Posterior cingulate gyrus (tissue), 11 donors: ENCODE results near the gene CCDC112.
A peak's percentile ranks its signal among the peaks of the same experiment; 100 is the strongest.
"Not testable (repeated sequence)": the region's sequence is repeated elsewhere in the genome, so short reads cannot be mapped to it uniquely, and the experiment has no call there.

Source experiments
- DNase-seq, 10 donors: peaks; one replicate each; pipeline versions ENCODE4 v3.0.0 to v3.0.0-alpha.2; 2020 to 2021; ENCODE audit warnings: mixed read lengths in 3 of 10
- intact Hi-C: fragments of 100-400 bp; cut with DNase I; formaldehyde crosslinking; loops from one replicate; pipeline ENCODE4 v1.15.1; 2023

CCDC112 gene, protein sequence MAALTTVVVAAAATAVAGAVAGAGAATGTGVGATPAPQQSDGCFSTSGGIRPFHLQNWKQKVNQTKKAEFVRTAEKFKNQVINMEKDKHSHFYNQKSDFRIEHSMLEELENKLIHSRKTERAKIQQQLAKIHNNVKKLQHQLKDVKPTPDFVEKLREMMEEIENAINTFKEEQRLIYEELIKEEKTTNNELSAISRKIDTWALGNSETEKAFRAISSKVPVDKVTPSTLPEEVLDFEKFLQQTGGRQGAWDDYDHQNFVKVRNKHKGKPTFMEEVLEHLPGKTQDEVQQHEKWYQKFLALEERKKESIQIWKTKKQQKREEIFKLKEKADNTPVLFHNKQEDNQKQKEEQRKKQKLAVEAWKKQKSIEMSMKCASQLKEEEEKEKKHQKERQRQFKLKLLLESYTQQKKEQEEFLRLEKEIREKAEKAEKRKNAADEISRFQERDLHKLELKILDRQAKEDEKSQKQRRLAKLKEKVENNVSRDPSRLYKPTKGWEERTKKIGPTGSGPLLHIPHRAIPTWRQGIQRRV

GRCh38 chr5:115296124-115297022 is at the start of gene CCDC112:
TSS of gene CCDC112 (minus strand) at chr5:115296654. CDS start at chr5:115296543, 111 bp downstream.
- DNase-seq: peak; percentile 67 to 97 (median 82)
- intact Hi-C loops: no loop called here

DNA sequence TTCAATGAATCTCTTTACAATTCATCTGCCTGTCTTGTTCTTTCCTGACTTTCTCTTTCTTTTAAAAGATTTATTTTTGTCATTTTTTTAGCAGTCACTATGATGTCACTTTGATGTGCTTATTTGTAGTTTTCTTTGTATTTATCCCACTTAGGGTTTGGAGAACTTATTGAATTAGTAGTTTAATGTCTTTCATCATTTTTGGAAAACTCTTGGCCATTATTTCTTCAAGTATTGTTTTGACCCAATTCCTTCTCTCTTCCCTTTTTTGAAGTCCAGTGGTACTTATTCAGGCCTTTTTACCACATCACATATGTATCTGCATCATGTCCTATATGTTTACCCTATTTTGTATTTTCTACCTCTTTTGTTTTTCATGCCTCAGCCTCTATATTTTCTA is 48.9 kb upstream of the CCDC112 start:
- intact Hi-C loops: no loop called here

DNA sequence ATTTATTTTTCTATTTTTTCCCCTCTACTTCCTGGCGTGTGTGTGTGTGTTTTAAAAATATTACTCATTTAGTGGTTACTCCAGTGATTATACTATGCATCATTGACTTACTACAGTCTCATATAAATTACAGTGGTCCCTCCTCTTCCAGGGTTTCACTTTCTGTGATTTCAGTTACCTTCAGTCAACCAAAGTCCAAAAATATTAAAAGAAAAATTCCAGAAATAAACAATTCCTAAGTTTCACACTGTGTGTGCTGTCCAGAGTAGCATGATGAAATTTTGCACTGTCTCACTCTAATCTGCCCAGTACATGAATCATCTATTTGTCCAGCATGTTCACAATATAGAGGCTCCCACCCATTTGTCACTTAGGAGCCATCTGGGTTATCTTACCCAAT is 47.4 kb upstream of the CCDC112 start:
- no peak for DNase-seq
- intact Hi-C loops: no loop called here

More for the DNA sequence above, 48.9 kb upstream of the CCDC112 start:
- no peak for DNase-seq

DNA sequence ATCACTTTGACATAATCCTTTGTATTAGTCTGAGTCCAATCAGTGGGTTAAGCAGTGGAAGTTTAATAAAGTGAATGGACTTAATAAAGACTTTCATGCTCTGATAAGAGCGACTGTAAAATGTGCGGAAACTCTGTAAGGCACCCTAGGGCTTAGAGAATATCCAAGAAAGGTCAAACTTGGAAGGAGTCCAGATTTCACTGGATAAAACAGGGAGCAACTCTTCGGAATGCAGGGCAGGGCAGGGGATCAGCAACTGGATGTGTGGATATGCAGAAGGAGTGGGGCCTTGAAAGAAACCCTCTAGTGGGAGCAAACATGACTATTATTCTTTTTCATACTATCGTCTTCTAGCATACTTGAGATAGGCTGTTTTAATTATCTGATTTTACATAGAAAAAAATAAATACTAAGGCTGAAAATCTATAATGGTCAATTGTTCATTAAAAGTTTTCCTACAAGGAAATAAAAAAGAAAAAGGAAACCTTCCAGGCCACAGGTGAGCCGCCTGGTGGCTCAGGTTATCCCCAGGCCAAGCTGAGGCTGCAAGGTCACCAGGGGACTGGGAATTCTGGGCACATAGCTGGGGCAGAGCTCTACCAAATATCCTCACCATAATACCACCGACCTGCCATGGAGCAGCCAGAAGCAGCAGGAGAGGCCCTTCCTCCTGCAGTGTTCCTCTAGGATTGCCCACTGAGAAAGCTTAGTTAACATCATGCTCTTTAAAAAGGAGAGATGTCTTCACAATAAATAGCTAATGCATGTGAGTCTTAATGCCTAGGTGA is 46.3 kb upstream of the CCDC112 start:
- DNase-seq: no peak
- intact Hi-C loops: no loop called here

GRCh38 chr5:115341745-115342144 is 45.3 kb upstream of the CCDC112 start:
- DNase-seq: no peak
- intact Hi-C loops: no loop called here

DNA sequence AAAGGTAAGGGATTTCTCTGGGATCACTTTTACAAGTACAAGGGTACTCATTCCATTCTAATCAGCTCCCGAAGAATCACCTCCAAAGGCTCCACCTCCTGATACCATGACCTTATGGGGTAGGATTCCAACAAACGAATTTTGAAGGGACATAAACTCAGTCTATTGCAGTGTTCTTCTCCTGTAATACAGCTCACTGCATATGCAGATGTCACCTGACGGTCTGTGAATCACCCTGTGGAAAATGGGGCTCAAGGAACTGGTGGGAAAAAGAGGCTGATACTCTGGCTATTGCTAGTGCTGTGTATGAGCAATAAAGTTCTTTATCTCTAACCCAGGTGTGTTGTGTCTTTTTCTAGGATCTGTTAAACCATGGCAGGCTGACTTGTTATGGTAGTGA is 42.4 kb upstream of the CCDC112 start:
- DNase-seq: no peak
- intact Hi-C loops: no loop called here

DNA sequence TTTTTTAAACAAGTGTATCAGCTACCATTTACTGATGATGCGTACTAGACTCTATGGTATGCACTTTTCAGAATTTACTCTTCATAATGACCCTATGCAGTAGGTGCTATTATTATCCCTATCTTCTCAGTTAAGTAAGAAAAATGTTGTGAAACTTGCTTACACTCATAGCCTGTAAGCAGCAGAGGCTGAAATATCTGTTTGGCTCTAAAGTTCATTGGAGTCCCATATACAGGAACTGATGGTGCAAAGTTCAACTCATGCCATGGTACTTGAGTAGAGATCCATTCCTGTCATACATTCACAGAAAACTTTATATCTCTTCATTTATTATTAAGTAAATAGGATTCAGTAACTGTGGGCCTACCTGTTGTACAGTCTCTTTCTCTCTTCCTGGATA is 41.4 kb upstream of the CCDC112 start:
- intact Hi-C loops: no loop called here

DNA sequence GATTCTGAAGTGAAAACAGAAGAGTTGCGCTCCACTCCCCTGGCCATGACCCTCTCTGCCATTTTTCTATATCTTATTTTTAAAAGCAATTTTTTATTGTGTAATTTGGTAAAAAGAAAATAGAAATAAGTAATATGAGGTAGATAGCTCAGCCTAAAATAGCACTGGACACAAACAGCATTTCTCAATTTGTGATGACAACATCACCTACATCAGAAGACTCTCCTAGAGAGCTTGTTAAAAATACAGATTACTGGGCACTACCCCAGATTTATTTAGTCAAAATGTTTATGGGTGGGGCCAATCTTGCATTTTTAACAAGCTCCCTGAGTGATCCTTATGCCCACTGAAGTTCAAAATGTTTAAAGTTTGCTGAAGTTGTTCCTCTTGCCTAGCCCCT is 40.5 kb upstream of the CCDC112 start:
- no peak for DNase-seq
- intact Hi-C loops: no loop called here

More for the DNA sequence above, 41.4 kb upstream of the CCDC112 start:
- DNase-seq: no peak

GRCh38 chr5:115336201-115336720 is 39.8 kb upstream of the CCDC112 start:
- no peak for DNase-seq
- intact Hi-C loops: no loop called here

- intact Hi-C loops: no loop called here
- no peak for DNase-seq
Observed at GRCh38 chr5:115335301-115335700, 38.8 kb upstream of the CCDC112 start.

DNA sequence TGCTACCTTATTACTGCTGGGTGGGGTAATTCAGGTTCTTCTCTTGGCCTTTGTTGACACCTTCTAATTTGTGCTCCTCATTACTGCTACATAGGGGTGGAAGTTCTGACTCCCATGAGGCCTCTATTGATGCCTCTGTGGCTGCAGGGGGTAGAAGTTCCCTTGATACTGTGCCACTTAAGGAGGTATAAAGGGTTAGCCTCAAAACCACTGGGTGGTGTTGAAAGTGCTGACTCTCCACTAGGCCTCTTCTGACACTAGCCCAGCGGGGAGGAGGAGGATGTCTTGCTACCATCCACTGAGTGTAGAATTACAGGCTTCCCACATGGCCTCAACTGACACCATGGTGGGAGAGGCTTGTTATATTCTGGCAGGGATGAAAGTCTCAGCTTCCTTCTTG is 36.7 kb upstream of the CCDC112 start:
- intact Hi-C loops: no loop called here
- DNase-seq: no peak

DNA sequence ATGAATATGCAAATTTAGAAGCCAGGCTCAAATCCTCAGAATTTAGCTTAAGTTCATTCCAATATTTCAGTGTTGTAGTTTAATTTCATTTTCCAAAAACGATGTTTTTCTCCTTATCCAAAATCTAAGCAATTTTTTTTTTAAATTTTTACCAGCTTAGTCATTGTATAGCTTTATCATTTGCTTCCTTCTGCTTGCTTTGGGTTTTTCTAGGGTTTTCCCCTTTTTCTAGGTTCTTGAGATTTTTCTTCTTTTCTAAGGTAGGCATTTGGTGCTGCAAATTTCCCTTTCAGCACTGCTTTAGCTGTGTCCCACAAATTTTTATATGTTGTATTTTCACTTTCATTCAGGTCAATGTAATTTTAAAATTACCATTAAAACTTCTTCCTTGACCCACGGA is 34.4 kb upstream of the CCDC112 start:
- no peak for DNase-seq
- intact Hi-C loops: no loop called here

DNA sequence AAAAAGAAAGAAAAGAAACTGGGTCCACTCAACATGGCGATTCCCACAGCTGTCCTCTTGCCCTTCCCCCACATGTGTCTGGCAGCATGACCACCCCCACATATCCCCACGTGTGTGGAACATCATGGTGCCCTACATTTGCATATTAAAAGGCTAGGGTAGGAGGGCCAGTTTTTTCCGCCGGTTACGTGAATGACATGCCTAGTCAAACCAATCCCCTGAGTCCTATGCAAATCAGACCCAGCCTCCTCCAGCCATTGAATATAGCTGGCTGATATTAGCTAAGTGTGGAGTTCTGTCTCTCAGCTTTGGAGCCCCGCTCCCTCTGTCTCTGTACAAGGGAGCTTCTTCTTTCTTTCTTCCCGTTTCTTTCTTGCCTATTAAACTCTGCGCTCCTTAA is 33.0 kb upstream of the CCDC112 start:
- peak in 2 of 10 donors; percentile 10 to 83 for DNase-seq
- intact Hi-C loops: no loop called here

GRCh38 chr5:115328617-115329274 is 32.3 kb upstream of the CCDC112 start:
- peak in 4 of 10 donors; percentile 10 to 74 (median 40) for DNase-seq
- intact Hi-C loops: not testable (repeated sequence)

DNA sequence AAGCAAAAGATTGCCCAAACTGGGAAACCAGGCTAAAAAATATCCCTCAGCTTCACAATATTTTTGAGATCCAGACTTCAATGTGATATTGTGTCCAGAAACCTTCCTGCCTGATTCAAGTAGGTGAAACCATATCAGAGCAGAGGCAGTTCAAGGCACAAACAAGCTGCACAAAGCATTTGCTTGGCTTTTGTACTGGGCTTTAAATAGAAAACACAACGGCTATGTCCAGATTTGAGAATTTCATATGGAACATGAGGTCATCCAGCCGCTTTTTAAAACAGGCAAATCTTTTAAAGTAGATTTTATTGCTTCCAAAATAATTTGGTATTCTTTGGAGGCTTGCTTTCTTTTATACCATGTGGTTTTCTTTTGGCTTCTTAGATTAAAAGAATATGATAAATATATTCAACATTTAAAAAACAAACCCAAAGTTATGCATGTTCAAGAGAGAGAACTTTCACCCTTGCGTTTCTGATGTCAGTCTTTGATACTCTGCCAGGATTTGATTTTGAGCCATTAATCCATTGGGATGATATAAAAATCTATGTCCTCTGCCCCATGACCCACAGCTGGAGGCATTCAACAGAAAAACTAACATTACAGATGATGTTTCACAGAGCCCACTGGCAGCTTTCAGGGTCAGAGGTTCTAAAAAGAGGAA is 29.0 kb upstream of the CCDC112 start:
- intact Hi-C loops: no loop called here
- no peak for DNase-seq

DNA sequence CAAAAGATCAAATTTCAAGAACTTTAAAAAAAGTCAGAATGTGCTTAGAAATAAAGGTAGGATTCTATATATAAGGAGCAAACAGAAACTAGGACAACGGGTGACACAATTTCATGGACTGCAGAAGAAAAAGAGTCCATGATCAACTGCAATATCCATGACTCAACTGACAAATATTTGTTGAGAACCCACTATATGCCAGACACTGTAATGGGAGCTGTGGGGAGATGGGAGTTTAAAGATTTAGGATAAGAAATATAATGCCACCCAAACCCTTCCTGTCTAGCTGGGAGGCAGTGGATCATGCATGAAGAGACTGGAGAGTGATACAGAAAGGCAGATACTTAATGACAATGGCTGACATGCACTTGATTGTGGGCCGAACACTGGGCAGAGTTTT is 27.6 kb upstream of the CCDC112 start:
- intact Hi-C loops: no loop called here

GRCh38 chr5:115322729-115323128 is 26.3 kb upstream of the CCDC112 start:
- DNase-seq: no peak
- intact Hi-C loops: no loop called here

More for the DNA sequence above, 27.6 kb upstream of the CCDC112 start:
- no peak for DNase-seq

GRCh38 chr5:115321309-115321708 is 24.9 kb upstream of the CCDC112 start:
- intact Hi-C loops: no loop called here
- DNase-seq: no peak

- intact Hi-C loops: no loop called here
- no peak for DNase-seq
Observed at GRCh38 chr5:115320515-115320914, 24.1 kb upstream of the CCDC112 start.
